ENCODE results near the gene PRKRIP1. TPM values are rescaled to one million over a fixed set of nuclear protein-coding genes. Genes with fewer than 3 reads are reported as not detected.

The PRKRIP1 gene
- total and polyA plus RNA-seq, 2 experiments from 2014 or later, result 25.5 to 29.1 TPM

GRCh38 chr7:102446387-102447156, 50.4 kb downstream of the PRKRIP1 start (continued):
- no peak for TF ChIP-seq CTCF (conservative IDR thresholded peaks at IDR 0.05; ENCODE audit: low read depth in 2 of 2)

GRCh38 chr7:102447311-102447710, 51.1 kb downstream of the PRKRIP1 start:
- no peaks in the 10 kb centered on the region for H3K36me3 ChIP-seq (ENCODE audit: insufficient read depth)
- H2AFZ ChIP-seq, result no peak overlapping the region
- no peak for DNase-seq (ENCODE audit: low spot score)
- H3K4me3 ChIP-seq, result no peak overlapping the region
- Mint-ChIP-seq H3K4me3 (no peak overlapping the region), H3K4me1 (peaks cover 4% of the 10 kb centered on the region; the same call in 1 of the 3 replicates), H3K9me3 (no peaks in the 10 kb centered on the region), H3K27me3 (ENCODE audit: insufficient read depth, low read depth, poor library complexity) (peaks cover 2% of the 10 kb centered on the region), H3K27ac (no peak overlapping the region), H3K36me3 (ENCODE audit: low read depth) (peaks cover 8% of the 10 kb centered on the region; the same call in 2 of the 3 replicates)
- no peaks in the 10 kb centered on the region for H3K27me3 ChIP-seq (ENCODE audit: insufficient read depth)
- H3K27ac ChIP-seq (ENCODE audit: low read depth), result no peak overlapping the region
- peaks cover 2% of the 10 kb centered on the region; the same call in 1 of the 2 replicates for H3K4me1 ChIP-seq (ENCODE audit: insufficient read depth)
- no peaks in the 10 kb centered on the region; the same call in 1 of the 2 replicates for H4K20me1 ChIP-seq (replicated peaks; ENCODE audit: insufficient read depth)
- no peak for ATAC-seq
- H3F3A ChIP-seq (replicated peaks; ENCODE audit: low read depth), result 0 out of 2 replicates have a peak, but pooled peaks cover 4% of the 10 kb centered on the region
- H3K4me2 ChIP-seq, result no peak overlapping the region
- no peaks in the 10 kb centered on the region for H3K9me2 ChIP-seq (ENCODE audit: insufficient read depth)
- no peaks in the 10 kb centered on the region for H3K79me2 ChIP-seq (replicated peaks; ENCODE audit: insufficient read depth)
- TF ChIP-seq ZNF114 (CRISPR knock-in tag; IDR thresholded peaks at IDR 0.05) (no peak), CTCF (conservative IDR thresholded peaks at IDR 0.05; ENCODE audit: low read depth in 2 of 2) (no peak), CREB1 (CRISPR knock-in tag; IDR thresholded peaks at IDR 0.05; ENCODE audit: low read depth) (no peak), ETS1 (IDR thresholded peaks at IDR 0.05) (no peak), STAT1 (IDR thresholded peaks at IDR 0.05; ENCODE audit: unreplicated experiment) (no peak), JUNB (IDR thresholded peaks at IDR 0.05; ENCODE audit: unreplicated experiment) (no peak), NANOG (IDR thresholded peaks at IDR 0.05; ENCODE audit: borderline replicate concordance) (no peak), POLR2AphosphoS5 (IDR thresholded peaks at IDR 0.05; ENCODE audit: low read depth) (no peak), REST (IDR thresholded peaks at IDR 0.05; ENCODE audit: unreplicated experiment) (no peak), ZNF331 (CRISPR knock-in tag; IDR thresholded peaks at IDR 0.05; ENCODE audit: low read depth) (no peak), EZH2phosphoT487 (IDR thresholded peaks at IDR 0.05; ENCODE audit: unreplicated experiment) (no peak)

Measured in GM23338 (cell line).